ENCODE results near the gene SLX9. TPM values are rescaled to one million over a fixed set of nuclear protein-coding genes. Genes with fewer than 3 reads are reported as not detected.

Gene SLX9
- total and polyA plus RNA-seq, 2 donors (not counting 3 experiments of a cell fraction or from before 2014, with no cell fraction given): 27.0 to 50.6 TPM

GRCh38 chr21:44949161-44949778 is 9.4 kb downstream of the SLX9 start:
- ChIA-PET CTCF (interaction anchor here (1.0 to 11.8 kb wide), 19 partner anchors 9 to 360 kb away, joined by 3 to 330 read pairs (median 5); partner anchors contain the start of gene SLX9), POLR2A (interaction anchor here (1.0 kb wide), 1 partner anchor 179 kb away, joined by 6 read pairs; no protein-coding TSS in a partner anchor)
- H3K27me3 ChIP-seq (ENCODE audit: control insufficient read depth in 2 of 2, insufficient read depth in 2 of 2, low read length in 2 of 2): no peaks in the 10 kb centered on the region
- dilution Hi-C loops (cut with MboI; ENCODE audit: extremely low pct_ligation_motif_present, low sequenced_read_pairs): loop anchor here (25.0 kb wide), 1 partner anchor 188 kb away; no protein-coding TSS in a partner anchor
- H4K20me1 ChIP-seq (replicated peaks; ENCODE audit: control insufficient read depth, extremely low read depth, insufficient read depth, low read length): no peaks in the 10 kb centered on the region
- H3K9ac ChIP-seq (replicated peaks; ENCODE audit: extremely low read depth, insufficient read depth, low read length): no peak overlapping the region
- H3K27ac ChIP-seq (ENCODE audit: insufficient read depth, low read depth, low read length): no peak overlapping the region
- FAIRE-seq (no peak), DNase-seq (ENCODE audit: low read depth, low spot score) (no peak)
- H3K79me2 ChIP-seq (ENCODE audit: control insufficient read depth, insufficient read depth, low read length): peaks cover 65% of the 10 kb centered on the region
- TF ChIP-seq JUN (IDR thresholded peaks at IDR 0.05; ENCODE audit: borderline replicate concordance, insufficient read depth, insufficient read length, low read depth): no peak
- H3K9me1 ChIP-seq (replicated peaks; ENCODE audit: control insufficient read depth, extremely low read depth, insufficient read depth, low read length): no peaks in the 10 kb centered on the region
- no peak overlapping the region for H2AFZ ChIP-seq (ENCODE audit: low read depth, low read length)
- no peak overlapping the region for H3K4me3 ChIP-seq (replicated peaks in 1 of 3; ENCODE audit: insufficient read depth in 1 of 3, low read depth in 1 of 3, low read length in 3 of 3)
- BruUV-seq (replicated peaks): no TSS peak
- intact Hi-C loops (cut with micrococcal nuclease): loop anchor here (1.0 to 5.0 kb wide), 4 partner anchors 179 to 873 kb away; partner anchors contain the start of gene POFUT2
- H3K9me3 ChIP-seq (replicated peaks; ENCODE audit: control insufficient read depth, insufficient read depth, low read length): no peaks in the 10 kb centered on the region
- H3K4me1 ChIP-seq (ENCODE audit: control insufficient read depth, extremely low read depth, insufficient read depth, low read length): peaks cover 3% of the 10 kb centered on the region
- H3K4me2 ChIP-seq (ENCODE audit: insufficient read depth, low read length): no peak overlapping the region
- peaks cover 6 to 17% of the 10 kb centered on the region in 2 experiments for H3K36me3 ChIP-seq (ENCODE audit: control insufficient read depth in 2 of 2, extremely low read depth in 1 of 2, insufficient read depth in 2 of 2, low read length in 2 of 2)

GRCh38 chr21:44949779-44950198 is 10.0 kb downstream of the SLX9 start:
- Histone ChIP-seq H3K27ac (ENCODE audit: insufficient read depth, low read depth, low read length) (no peak overlapping the region), H3K36me3 (ENCODE audit: control insufficient read depth in 2 of 2, extremely low read depth in 1 of 2, insufficient read depth in 2 of 2, low read length in 2 of 2) (peaks cover 4 to 15% of the 10 kb centered on the region in 2 experiments), H2AFZ (ENCODE audit: low read depth, low read length) (no peak overlapping the region), H4K20me1 (replicated peaks; ENCODE audit: control insufficient read depth, extremely low read depth, insufficient read depth, low read length) (no peaks in the 10 kb centered on the region), H3K4me1 (ENCODE audit: control insufficient read depth, extremely low read depth, insufficient read depth, low read length) (peaks cover 3% of the 10 kb centered on the region), H3K9me3 (replicated peaks; ENCODE audit: control insufficient read depth, insufficient read depth, low read length) (no peaks in the 10 kb centered on the region), H3K4me3 (replicated peaks in 1 of 3; ENCODE audit: insufficient read depth in 1 of 3, low read depth in 1 of 3, low read length in 3 of 3) (no peak overlapping the region), H3K27me3 (ENCODE audit: control insufficient read depth in 2 of 2, insufficient read depth in 2 of 2, low read length in 2 of 2) (no peaks in the 10 kb centered on the region), H3K4me2 (ENCODE audit: insufficient read depth, low read length) (no peak overlapping the region), H3K9me1 (replicated peaks; ENCODE audit: control insufficient read depth, extremely low read depth, insufficient read depth, low read length) (no peaks in the 10 kb centered on the region), H3K9ac (replicated peaks; ENCODE audit: extremely low read depth, insufficient read depth, low read length) (no peak overlapping the region), H3K79me2 (ENCODE audit: control insufficient read depth, insufficient read depth, low read length) (peaks cover 65% of the 10 kb centered on the region)
- dilution Hi-C loops (cut with MboI; ENCODE audit: extremely low pct_ligation_motif_present, low sequenced_read_pairs) (loop anchor here (25.0 kb wide), 1 partner anchor 188 kb away; no protein-coding TSS in a partner anchor), intact Hi-C loops (cut with micrococcal nuclease) (loop anchor here (1.0 to 5.0 kb wide), 4 partner anchors 179 to 873 kb away; partner anchors contain the start of gene POFUT2)
- peak; percentile 98 for FAIRE-seq
- TF ChIP-seq POLR2AphosphoS5 (IDR thresholded peaks at IDR 0.05; ENCODE audit: insufficient read depth, low read depth, low read length) (peak; percentile 36), POLR2A (IDR thresholded peaks at IDR 0.05; ENCODE audit: low read depth, low read length) (no peak), CTCF (IDR thresholded peaks at IDR 0.05; ENCODE audit: extremely low read depth in 1 of 2, insufficient read depth in 1 of 2, low read depth in 1 of 2, low read length in 2 of 2) (peak; percentile 88 to 89), MAX (IDR thresholded peaks at IDR 0.05; ENCODE audit: insufficient read depth, insufficient read length) (no peak)
- ChIA-PET CTCF (interaction anchor here (0.6 to 11.8 kb wide), 28 partner anchors 8 to 359 kb away, joined by 3 to 330 read pairs (median 5); partner anchors contain the start of genes PTTG1IP and SLX9), POLR2A (interaction anchor here (1.0 kb wide), 1 partner anchor 178 kb away, joined by 6 read pairs; no protein-coding TSS in a partner anchor)
- DNase-seq (ENCODE audit: low read depth, low spot score): peak; percentile 54
- BruUV-seq (replicated peaks): no TSS peak

Measured in endothelial cell of umbilical vein (primary cell).